COR-L47 (cell line): ENCODE measurements around the gene RMND5B.
"Not testable (repeated sequence)": the region's sequence is repeated elsewhere in the genome, so short reads cannot be mapped to it uniquely, and the experiment has no call there.

Source experiments
- DNase-seq: peaks from one replicate; lab custom pipeline; 2025; lab: John Stamatoyannopoulos, UW

The RMND5B gene

DNA sequence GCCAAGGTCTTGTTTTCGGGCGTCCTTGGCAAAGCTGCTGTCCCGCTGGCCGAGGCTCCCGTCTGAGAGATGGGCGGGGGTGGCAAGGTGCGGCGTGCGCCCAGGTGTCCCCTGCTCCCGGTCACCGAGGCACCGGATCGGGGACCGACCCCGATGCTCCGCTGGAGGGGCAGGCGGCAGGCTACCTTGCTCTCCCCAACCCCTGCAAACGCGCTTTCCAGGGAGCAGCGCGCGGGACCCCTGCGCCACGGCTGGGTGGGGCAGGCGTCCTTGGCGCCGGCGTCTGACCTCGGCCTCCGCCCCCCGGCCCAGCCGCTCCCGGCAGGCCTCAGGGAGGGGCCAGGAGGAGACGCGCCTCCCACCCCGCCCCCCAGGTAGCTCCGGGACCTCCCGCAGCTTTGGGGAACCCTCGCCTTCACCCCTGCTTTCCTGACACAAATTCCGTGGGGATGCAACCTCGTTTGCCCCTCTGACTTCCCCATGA is 16.9 kb upstream of the RMND5B start:
- DNase-seq, result no peak

- no peak for DNase-seq
Measured at GRCh38 chr5:178114325-178115135, 16.3 kb upstream of the RMND5B start.

GRCh38 chr5:178115136-178115813 is 15.5 kb upstream of the RMND5B start:
- no peak for DNase-seq

- DNase-seq, result no peak
Measured at GRCh38 chr5:178115814-178116142, 15.0 kb upstream of the RMND5B start.

DNA sequence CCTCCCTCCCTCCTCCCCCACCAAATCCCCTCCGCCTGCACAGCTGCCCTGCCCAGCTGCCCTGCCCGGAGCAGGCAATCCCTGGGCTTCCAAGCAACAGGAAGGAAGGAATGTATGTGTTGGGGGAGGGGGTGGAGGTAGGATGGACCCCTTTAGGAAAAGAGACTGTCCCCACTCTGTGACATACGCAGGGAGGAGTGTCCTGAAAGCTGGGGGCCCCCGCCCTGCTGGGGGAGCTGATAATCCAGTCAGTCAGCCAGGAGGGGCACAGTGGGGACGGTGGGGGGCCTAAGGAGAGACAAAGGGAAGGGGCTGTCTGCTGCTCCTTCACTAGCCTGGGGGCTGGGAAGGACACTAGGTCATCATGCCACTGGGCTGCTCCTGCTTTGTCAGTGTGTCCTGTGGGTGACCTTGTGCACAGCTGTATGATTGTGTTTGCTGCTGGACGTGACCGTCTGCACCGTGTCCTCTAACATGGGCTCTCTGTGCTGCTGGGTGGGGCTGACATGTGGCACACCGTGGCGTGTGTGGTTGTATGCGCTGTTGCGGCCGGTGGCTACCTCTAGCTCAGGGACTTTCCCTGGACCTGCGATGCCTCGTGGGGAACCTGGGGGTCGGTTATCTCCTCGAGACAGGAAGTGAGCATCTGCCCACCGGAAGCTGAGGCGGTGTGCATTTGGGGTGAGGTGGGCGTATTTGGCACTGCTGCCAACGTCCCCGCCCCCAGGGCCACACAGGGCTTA is 14.5 kb upstream of the RMND5B start:
- no peak for DNase-seq

- DNase-seq, result no peak
Measured at GRCh38 chr5:178117923-178118701, 12.7 kb upstream of the RMND5B start.

DNA sequence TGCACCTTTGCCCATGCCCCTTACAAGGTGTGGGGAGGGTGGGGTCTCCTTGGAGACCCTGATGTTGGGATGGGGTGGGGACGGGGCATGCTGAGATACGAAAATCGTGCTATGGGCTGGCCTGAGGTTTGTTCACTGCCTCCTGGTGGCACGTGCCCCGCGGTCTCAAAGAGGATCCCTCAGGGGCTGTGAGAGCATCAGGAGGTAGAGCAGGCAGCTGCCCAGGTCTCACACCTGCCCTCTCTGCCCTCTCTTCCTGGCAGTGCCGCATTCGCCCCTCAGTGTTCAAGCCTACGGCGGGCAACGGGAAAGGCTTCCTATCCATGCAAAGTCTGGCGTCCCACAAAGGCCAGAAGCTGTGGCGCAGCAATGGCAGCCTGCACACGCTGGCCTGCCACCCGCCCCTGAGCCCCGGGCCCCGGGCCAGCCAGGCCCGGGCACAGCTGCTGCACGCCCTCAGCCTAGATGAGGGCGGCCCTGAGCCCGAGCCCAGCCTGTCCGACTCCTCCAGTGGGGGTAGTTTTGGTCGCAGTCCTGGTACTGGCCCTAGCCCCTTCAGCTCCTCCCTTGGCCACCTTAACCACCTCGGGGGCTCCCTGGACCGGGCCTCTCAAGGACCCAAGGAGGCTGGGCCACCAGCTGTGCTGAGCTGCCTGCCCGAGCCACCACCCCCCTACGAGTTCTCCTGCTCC is 10.8 kb upstream of the RMND5B start:
- no peak for DNase-seq

- DNase-seq, result peak; percentile 98
Measured at GRCh38 chr5:178120607-178121357, 10.0 kb upstream of the RMND5B start.

DNA sequence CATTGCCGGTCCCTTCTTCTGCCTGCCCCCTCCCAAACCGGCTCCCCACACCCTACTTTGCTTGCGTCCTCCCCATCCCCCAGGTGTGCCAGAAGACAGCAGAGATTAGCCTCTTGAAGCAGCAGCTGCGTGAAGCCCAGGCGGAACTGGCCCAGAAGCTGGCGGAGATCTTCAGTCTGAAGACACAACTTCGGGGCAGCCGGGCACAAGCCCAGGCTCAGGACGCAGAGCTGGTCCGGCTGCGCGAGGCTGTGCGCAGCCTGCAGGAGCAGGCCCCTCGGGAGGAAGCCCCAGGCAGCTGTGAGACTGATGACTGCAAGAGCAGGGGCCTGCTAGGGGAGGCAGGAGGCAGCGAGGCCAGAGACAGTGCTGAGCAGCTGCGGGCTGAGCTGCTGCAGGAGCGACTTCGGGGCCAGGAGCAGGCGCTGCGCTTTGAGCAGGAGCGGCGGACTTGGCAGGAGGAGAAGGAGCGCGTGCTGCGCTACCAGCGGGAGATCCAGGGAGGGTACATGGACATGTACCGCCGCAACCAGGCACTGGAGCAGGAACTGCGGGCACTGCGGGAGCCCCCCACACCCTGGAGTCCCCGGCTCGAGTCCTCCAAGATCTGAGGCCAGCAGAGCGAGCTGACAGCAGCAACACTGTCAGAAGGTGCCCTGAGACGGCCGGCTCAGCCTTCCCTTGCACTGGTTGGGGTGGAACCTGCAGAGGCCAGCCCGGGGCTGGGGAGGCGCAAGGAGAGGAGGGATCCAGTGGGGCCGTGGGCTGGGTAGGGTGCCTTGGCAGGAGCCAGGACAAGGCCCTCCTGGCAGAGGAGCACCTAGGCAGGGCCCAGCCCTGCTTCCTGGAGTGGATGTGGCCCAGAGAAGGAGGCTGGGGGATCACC is 9.2 kb upstream of the RMND5B start:
- DNase-seq, result no peak

- DNase-seq, result no peak
Measured at GRCh38 chr5:178122346-178122745, 8.5 kb upstream of the RMND5B start.

DNA sequence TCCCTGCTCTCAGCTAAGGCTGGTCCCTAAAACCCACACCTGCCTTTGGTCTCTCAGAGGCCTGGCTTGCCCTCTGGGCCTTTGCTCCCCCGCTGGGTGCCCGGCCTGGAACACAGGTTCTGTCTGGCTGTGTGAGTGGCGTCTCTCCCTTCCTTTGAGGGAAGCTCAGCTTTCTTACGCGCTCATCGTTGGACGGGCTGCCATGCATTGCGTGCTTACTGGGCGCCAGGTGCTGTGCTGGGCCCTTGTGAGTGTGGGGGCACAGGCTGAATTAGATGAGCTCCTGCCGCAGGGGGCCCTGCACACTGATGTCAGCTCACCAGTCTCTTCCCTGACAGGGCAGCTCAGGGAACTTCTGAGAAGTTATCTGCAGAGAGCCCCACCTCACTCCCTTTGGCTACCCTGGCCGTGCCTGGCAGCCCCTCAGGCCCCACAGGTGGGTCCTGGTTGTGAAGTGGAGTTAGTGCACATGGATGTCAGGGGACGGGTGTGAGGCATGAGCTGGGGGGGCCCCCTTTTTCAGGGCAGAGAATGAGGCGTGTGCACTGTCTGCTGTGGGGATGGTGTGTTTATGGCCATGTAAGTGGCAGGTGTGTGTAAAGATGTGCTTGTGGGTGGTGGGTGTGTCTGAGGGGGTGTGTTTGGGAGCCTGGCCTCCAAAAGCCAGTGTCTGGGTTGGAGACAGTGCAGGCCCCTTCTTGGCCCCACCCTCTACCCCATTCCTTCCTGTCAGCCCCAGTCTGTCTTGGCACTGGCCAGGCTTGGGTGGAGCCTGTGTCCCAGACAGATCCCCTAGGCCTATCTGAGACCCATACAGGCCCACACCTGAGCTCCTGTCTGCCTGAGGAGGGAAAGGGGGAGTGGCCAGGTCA is 7.5 kb upstream of the RMND5B start:
- DNase-seq, result no peak

- DNase-seq, result peak; percentile 18
Measured at GRCh38 chr5:178123966-178124925, 6.6 kb upstream of the RMND5B start.

- DNase-seq, result no peak
Measured at GRCh38 chr5:178125253-178125906, 5.4 kb upstream of the RMND5B start.

DNA sequence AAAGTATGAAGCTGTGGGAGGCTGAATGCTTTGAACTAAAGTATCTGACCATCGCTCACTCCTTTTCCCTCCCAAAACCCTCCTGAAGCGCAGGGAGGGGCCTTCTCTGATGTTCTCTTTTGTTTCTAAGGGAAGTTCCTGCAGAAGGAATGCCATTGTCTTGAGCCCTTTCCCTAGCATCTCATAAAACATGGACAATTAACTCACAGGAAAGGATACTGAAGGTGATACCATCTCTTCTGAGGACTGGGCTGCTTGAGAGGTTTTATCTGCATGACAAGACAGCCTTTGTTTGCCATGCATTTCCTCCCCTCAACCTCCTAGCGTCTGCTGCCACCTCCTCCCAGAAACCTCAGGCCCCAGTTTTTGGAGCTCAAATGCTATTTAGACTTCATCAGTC is 4.3 kb upstream of the RMND5B start:
- DNase-seq, result no peak

DNA sequence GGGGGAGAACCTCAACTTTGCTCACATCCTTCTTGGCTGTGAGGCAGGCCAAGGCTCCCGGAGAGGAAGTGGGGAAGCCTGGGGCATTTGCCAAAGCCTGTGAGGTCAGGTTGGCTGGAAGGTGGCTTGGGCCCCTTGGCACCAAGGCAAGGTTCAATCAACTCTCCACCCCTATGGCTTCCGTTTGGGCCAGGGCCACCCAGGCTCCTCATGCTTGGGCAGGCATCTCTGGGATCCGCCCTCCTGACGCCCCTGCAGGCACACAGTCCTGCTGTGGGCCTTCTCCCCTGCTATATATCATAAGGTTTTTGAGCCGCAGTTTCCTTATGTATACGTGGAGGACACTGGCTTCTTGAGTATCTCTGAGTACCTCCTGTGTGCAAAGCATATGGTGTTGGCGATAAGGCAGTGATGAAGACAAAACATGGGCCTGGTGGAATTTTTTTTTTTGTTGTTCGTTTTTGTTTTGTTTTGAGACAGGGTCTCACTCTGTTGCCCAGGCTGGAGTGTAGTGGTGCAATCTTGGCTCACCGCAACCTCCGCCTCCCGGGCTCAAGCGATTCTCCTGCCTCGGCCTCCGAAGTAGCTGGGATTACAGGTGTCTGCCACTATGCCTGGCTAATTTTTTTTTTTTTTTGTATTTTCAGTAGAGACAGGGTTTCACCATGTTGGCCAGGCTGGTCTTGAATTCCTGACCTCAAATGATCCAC is 3.4 kb upstream of the RMND5B start:
- DNase-seq, result not testable (repeated sequence)

DNA sequence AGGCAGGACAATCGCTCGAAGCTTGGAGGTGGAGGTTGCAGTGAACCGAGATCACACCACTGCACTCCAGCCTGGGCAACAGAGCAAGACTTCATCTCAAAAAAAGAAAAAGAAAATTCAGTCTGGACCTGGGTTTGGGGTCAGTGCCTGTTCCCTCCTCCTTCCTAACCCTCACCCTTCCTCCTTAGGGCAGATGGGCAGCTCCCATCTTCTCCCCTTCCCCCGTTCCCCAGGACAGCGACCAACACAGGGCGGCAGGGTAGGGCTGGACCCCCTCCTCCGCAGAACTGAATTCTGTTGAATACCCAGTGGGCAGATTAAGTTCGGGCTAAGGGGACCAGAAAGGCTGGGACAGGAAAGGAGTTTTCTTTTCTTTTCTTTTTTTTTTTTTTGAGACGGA is 1.5 kb upstream of the RMND5B start:
- no peak for DNase-seq
